ENCODE data around the gene PSMC3IP.
"Not testable (repeated sequence)": the region's sequence is repeated elsewhere in the genome, so short reads cannot be mapped to it uniquely, and the experiment has no call there.

PSMC3IP gene

GRCh38 chr17:42577532-42578281 lies at the start of gene PSMC3IP:
Gene PSMC3IP, minus strand, starts transcription at chr17:42577729. Its CDS starts 43 bp downstream, at chr17:42577686.
- peak; percentile 42 to 95 (median 91) for DNase-seq

DNA sequence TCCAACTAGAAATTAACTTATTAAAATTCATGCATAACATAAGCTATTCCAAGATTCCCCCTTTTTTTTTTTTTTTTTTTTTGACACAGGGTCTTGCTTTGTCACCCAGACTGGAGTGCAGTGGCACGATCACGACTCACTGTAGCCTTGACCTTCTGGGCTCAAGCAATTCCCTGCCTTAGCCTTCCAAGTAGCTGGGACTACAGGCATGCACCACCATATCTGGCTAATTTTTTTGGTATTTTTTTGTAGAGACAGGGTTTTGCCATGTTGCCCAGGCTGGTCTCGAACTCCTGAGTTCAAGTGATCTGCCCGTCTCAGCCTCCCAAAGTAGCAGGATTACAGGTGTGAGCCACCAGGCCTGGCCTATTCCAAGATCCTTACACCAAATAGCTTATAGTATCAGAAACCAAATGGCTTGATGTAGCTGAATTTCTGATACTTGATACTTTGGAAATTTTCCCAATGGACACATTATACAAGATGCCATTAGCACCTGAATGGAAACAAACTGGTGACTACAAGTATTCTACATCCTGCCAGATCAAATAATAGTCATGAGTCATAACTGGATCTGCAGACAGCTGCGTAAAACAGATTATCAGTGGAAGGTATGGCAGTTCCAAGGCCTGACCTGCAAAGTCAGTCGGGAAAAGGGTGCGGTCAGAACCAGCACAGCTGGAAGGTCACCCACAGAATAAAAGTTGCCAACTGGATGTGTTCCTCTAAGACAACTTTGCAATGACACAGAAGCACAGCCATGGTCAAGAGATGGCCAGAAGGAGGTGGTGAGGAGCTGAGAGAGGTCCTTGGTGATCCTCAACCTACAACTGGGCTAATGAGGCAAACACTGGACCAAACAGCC lies 46.4 kb upstream of the PSMC3IP start:
- DNase-seq, result no peak

GRCh38 chr17:42623271-42623670 lies 45.7 kb upstream of the PSMC3IP start:
- no peak for DNase-seq

- not testable (repeated sequence) for DNase-seq
Observed at GRCh38 chr17:42621987-42622386, 44.5 kb upstream of the PSMC3IP start.

- DNase-seq, result peak in 3 of 14 donors; percentile 1 to 3 (median 2)
Observed at GRCh38 chr17:42618442-42619150, 41.1 kb upstream of the PSMC3IP start.

DNA sequence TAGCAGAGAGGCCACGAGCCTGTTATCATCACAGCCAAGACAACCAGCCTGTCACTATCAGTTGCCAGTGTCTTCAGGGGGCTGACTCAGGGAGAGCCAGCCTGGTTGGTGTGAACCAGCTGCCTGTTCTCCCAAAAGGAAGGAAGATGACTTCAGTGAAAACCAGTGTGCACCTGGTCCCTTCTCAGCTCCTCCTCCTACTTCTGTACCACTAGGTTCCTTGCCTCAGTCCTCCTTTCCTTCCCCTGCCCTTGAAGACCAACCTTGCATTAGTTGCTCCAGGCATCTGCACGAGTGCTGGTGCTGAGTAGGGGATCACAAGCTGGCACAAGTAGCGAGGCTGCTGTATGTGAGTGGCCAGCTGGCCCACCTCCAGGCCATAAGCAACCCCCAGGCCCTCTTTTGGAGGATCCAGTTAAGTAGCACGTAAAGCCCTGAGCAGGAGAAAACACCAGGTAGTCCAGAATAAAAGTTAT lies 40.5 kb upstream of the PSMC3IP start:
- DNase-seq, result no peak

DNA sequence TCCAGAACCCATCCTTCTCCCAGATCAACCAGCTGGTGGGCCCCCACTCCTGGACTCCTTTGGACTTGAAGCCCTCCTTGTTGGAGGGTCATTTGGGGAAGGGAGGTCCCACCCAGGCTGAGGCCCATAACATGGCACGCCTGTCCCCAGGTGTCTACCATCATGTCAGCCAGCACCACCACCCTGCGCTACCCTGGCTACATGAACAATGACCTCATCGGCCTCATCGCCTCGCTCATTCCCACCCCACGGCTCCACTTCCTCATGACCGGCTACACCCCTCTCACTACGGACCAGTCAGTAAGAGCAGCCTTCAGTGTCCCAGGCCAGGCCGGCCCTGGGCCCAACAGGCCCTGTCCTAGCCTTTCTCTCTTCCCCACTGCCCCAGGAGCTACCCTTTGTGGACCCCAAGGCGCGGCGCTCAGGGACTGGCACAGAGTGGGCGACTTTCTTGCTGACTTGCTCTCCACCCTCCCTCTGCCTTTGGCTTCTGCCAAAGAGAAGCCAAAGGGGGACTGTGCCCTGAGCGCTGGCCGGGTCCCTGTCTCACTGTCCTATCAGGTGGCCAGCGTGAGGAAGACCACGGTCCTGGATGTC lies 36.3 kb upstream of the PSMC3IP start:
- DNase-seq, result no peak

GRCh38 chr17:42612013-42612412 lies 34.5 kb upstream of the PSMC3IP start:
- no peak for DNase-seq

DNA sequence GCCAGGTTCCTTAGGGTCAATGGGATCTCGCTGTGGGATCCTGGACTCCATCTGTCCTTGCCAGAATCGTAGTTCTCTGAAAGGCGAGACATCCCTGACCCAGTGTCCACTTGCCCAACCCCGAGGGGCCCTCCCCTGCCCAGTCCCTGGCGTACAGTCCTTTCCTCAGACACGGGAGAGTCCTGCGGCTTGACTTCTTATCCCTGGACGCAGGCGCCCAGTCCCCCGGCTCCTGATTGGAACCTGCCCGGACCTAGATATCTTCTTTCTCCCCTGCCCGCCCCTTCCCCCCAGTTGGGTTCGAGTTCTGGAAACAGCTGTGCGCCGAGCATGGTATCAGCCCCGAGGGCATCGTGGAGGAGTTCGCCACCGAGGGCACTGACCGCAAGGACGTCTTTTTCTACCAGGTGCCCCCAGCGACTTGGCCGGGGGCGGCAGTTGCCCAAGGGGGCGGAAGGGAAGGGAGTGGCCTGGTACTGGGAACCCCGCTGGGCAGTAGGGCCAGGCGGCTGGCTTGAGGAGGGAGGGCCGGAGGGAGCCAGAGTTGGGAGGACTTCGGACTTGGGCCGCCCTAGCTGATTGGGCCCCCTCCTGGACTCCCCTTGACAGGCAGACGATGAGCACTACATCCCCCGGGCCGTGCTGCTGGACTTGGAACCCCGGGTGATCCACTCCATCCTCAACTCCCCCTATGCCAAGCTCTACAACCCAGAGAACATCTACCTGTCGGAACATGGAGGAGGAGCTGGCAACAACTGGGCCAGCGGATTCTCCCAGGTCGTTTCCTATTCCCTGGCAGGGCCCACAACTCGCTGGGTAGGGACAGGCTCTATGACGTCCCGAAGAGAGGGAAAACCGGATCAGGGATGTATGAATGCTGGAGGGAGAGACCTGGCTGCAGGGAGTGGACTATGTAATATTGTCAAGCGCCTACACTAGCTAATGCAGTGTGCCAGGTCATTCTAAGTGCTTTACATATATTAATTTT lies 32.6 kb upstream of the PSMC3IP start:
- DNase-seq, result not testable (repeated sequence)

DNA sequence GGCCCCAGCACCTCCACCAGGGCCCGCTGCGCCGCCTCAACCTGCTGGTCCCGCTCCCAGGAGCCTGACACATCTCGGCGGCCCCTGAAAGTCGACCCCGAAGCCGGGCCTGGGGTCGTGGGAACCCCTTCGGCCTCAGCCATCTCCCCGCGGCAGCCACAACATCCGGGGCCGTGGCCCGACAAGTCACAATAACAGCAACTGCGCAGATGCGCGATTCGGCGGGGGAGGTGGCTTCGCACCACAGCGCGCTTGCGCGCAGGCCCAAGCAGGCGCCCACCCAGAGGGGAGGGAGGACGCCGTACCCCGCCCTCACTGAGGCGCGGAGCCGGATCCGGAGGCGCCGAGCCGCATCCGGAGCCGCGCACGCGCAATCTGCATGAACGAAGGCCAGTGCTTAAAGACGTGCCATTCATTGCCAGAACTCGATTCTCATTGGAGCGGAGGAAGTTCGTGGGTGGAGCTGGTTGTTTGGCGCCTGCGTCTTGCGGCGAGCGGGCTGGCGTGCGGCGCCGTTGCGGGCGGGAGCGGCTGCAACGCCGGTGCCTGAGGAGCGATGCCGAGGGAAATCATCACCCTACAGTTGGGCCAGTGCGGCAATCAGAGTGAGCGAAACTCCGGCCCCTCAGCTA lies 31.8 kb upstream of the PSMC3IP start, which contains the start of the genes RETREG3 and TUBG1:
Gene RETREG3, minus strand, starts transcription at position 193 of the 632 bp plus-strand sequence. Its CDS starts 50 bp downstream, at position 143.
Gene TUBG1, plus strand, starts transcription at position 502 of the 632 bp plus-strand sequence. Its CDS starts 55 bp downstream, at position 557.
- DNase-seq, result peak; percentile 64 to 99 (median 98)

DNA sequence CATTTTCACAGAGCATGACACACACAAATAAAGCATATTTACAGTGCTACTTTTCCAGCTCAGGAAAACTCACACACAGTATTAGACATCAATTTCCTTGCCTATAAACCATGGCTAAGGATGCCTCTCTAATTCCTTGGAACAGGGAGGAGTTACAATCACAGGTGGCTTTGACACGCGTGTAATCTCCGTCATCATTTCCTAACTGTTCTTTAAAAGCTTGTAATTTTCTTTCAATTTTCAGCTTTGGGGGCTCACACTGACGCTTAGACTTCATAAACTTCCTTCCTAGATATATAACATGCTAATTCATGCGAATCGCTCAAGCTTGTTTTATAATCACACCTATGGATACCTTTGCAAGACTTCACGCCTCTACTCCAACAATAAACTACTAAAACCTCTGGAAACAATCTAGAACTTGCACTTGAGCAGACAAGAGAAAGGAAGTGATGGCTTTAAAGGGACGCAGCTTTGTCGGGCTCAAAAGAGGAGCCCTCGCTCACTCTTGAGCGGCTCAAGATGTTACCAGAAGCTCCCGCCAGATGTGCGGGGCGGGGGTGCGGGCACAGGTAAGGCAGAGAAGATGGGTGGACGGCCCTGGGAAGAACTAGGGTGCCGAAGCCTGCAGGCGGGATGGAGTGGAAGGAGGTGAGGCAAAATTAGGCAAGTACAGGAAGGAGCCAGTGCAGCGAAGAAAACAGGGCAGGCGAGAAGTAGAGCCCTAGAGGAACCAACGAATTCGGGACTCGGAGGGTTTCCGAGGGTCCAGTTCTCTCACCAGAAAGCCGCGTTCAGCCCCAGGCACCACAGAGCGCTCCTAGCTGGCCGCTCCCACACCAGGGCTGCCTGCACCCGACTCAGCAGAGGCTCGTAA lies 31.0 kb upstream of the PSMC3IP start:
- peak in 3 of 14 donors; percentile 32 to 46 (median 37) for DNase-seq

DNA sequence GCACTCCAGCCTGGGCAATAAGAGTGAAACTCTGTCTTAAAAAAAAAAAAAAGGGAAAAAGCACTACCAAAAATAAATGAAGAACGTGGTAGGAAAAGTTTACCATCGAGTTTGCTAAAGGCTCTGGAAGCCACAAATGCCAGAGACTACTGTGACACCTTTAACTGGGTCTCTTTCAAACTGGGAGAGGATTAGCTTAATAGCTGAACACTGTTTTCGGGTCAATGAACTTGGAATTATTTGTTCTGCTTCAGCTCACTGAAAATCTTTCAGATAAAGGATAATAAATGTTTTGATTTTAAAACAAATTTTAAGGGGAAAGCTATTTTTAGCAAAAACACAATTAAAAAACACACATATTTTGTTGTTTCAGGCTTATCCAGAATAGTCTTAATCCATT lies 30.2 kb upstream of the PSMC3IP start:
- no peak for DNase-seq

- DNase-seq, result no peak
Observed at GRCh38 chr17:42603318-42603717, 25.8 kb upstream of the PSMC3IP start.

DNA sequence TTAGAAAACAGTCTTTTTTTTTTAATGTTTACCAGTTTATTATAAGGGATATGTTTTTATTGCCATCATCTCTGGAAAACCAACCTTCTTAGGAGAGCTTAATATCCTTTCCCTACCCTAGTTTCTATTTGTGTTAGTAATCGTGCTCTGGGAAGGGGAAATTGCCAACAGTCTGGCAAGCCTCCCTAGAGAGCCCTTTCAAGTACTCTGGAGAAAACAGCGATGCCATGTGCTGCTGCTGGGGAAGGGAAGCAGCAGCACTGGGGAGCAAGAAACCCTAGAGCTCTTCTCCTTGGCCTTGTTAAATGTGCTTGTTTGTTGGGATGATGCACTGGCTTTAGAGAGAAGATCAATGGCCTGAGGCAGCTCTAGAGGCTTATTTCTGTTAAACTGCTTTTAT lies 21.4 kb upstream of the PSMC3IP start:
- DNase-seq, result no peak

- DNase-seq, result no peak
Observed at GRCh38 chr17:42596386-42596785, 18.9 kb upstream of the PSMC3IP start.

GRCh38 chr17:42591411-42591810 lies 13.9 kb upstream of the PSMC3IP start:
- no peak for DNase-seq

GRCh38 chr17:42590886-42591285 lies 13.4 kb upstream of the PSMC3IP start:
- no peak for DNase-seq

GRCh38 chr17:42586514-42587230 lies 9.1 kb upstream of the PSMC3IP start:
- DNase-seq, result no peak

All from C1 segment of cervical spinal cord (tissue), 14 donors.